Measurements from ENCODE around the gene BBS1.
"Not testable (repeated sequence)": the region's sequence is repeated elsewhere in the genome, so short reads cannot be mapped to it uniquely, and the experiment has no call there.

Gene BBS1

DNA sequence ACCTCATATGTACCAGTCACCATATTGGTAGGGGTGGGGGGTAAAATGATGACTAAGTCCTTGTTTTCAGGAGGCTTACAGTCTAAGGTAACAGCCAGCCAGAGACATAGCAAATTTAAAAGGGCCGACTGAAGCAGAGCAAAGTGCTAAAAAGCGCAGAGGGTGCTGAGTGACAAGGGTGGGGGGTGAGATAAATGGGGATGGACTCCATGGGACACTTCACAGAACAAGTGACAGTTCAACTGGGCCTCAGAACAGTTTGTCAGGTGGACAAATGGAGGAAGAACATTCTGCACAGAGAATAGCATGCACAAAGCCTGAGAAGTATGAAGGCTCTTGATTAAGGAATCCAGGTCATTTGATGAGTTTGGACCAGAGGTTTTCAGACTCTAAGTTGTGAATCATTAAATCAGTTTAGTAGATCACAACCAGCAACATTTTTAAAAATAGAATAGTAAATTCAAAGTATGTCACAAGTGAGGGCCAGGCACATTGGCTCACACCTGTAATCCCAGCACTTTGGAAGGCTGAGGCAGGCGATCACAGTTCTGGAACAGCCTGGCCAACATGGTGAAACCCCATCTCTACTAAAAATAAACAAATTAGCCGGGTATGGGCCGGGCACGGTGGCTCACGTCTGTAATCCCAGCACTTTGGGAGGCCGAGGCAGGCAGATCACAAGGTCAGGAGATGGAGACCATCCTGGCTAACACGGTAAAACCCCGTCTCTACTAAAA is 14.0 kb downstream of the BBS1 start:
- no peak for TF ChIP-seq POLR2A (IDR thresholded peaks at IDR 0.05; ENCODE audit: low read length)
- no peak for TF ChIP-seq GATA1 (IDR thresholded peaks at IDR 0.05; ENCODE audit: low read depth, low read length)
- no peak for DNase-seq

DNA sequence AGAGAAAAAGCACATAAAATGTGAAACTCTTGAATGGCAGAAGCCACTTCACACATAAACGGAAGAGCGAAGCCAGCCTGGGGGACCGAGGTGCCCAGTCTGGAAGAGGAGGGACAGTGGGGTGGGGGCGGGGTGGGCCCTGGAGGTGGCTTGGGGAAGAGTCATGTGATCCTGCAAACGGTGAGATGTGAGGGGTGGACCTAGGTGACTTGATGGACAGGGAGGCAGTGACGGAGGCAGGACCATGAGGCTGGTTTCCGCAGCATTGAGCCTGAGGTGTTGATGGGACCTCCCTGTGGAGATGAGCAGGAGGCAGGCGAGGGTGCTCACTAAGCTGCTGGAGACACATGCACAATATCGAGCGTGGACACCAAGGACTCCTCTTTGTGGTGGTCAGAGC is 18.6 kb downstream of the BBS1 start:
- TF ChIP-seq GATA1 (IDR thresholded peaks at IDR 0.05; ENCODE audit: low read depth, low read length): no peak
- TF ChIP-seq POLR2A (IDR thresholded peaks at IDR 0.05; ENCODE audit: low read length): no peak
- DNase-seq: no peak

GRCh38 chr11:66529655-66530054 is 19.2 kb downstream of the BBS1 start:
- DNase-seq: no peak
- no peak for TF ChIP-seq POLR2A (IDR thresholded peaks at IDR 0.05; ENCODE audit: low read length)
- no peak for TF ChIP-seq GATA1 (IDR thresholded peaks at IDR 0.05; ENCODE audit: low read depth, low read length)

- TF ChIP-seq POLR2A (IDR thresholded peaks at IDR 0.05; ENCODE audit: low read length) (no peak), GATA1 (IDR thresholded peaks at IDR 0.05; ENCODE audit: low read depth, low read length) (no peak)
- DNase-seq: no peak
These were observed 20.7 kb downstream of the BBS1 start for GRCh38 chr11:66530927-66531709.

GRCh38 chr11:66531841-66532240 is 21.4 kb downstream of the BBS1 start:
- DNase-seq: no peak
- TF ChIP-seq GATA1 (IDR thresholded peaks at IDR 0.05; ENCODE audit: low read depth, low read length) (no peak), POLR2A (IDR thresholded peaks at IDR 0.05; ENCODE audit: low read length) (no peak)

GRCh38 chr11:66532784-66533183 is 22.3 kb downstream of the BBS1 start:
- TF ChIP-seq GATA1 (IDR thresholded peaks at IDR 0.05; ENCODE audit: low read depth, low read length): no peak
- no peak for TF ChIP-seq POLR2A (IDR thresholded peaks at IDR 0.05; ENCODE audit: low read length)
- DNase-seq: no peak

DNA sequence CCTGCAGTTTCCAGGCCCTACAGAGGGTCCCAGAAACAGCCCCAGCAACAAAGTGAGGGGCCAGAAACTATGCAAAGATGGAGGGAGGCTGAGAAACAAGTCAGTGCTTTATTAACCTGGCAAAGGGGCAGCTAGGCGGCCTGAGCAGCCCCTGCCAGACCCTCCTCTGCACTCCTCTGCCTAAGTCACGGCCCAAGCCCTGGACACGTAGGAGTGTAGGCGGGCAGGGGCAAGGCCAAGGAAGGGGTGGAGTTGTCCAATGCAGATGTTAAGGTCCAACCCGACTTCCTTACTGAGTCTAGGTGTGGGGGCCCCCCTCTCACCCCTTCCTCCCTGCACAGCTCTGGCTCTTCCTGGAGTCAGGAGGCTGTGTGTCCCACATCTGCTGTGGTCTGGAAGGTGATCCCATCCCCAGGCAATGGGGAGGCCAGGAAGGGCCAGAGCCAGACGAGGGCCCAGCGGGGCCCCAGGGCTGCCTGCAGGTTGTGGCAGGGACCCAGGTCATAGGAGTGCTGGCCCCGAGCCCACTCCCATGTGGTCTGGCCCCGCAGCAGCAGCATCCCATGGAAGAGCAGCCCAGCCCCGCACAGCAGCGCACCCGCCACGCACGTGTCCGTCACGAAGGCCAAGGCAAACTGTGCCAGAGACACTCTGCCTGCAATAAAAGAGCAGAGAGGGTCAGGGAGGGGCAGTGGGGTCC is 28.9 kb downstream of the BBS1 start:
- DNase-seq: no peak
- no peak for TF ChIP-seq GATA1 (IDR thresholded peaks at IDR 0.05; ENCODE audit: low read depth, low read length)
- no peak for TF ChIP-seq POLR2A (IDR thresholded peaks at IDR 0.05; ENCODE audit: low read length)

DNA sequence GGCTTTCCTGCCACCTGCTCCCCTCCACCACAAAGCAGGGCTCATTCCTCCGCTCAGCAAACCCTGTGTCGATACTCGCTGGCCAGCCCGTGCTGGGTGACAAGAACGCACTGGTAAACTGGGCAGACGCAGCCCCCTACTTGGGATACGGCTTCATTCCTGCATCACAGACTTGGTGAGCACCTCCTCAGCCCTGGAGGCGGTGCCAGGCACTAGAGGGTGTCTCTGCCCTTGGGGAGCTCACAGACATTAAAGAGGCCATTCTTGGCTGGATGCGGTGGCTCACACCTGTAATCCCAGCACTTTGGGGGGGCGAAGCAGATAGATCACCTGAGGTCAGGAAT is 29.4 kb downstream of the BBS1 start:
- no peak for TF ChIP-seq GATA1 (IDR thresholded peaks at IDR 0.05; ENCODE audit: low read depth, low read length)
- TF ChIP-seq POLR2A (IDR thresholded peaks at IDR 0.05; ENCODE audit: low read length): no peak
- no peak for DNase-seq

DNA sequence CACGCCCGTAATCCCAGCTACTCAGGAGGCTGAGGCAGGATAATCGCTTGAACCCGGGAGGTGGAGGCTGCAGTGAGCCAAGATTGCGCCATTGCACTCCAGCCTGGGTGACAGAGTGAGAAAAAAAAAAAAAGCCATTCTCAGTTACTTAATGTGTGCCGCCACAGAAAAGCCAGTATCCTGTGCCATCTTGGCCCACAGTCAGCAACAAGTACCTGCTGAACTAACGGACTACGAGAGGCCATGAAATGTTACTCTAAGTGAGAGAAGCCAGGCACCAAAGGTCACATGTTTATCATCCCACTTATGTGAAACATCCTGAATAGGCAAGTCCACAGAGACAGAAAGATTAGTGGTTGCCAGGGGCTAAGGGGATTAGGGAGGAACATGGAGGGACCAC is 30.2 kb downstream of the BBS1 start:
- not testable (repeated sequence) for DNase-seq

GRCh38 chr11:66541892-66542291 is 31.5 kb downstream of the BBS1 start:
- TF ChIP-seq POLR2A (IDR thresholded peaks at IDR 0.05; ENCODE audit: low read length) (no peak), GATA1 (IDR thresholded peaks at IDR 0.05; ENCODE audit: low read depth, low read length) (no peak)
- no peak for DNase-seq

DNA sequence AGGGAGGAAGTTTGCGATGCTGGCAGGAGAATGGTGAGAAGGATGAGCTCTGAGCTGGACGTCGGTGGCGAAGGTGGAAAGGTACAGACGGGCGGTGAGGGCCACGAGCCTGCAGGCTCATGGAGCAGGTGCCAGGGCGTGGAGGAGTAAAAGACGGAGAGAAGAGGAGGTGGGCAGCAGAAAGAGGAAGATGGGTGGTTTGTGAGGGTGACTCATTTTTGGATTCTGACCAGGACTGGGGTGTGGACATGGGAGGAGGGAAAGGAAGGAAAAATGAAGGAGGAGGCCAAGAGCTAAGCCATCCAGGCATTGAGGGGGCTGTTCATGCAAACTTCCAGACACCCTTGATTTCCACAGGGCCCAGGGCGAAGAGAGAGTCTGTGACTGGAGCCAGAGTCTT is 31.9 kb downstream of the BBS1 start:
- DNase-seq: no peak
- TF ChIP-seq GATA1 (IDR thresholded peaks at IDR 0.05; ENCODE audit: low read depth, low read length) (no peak), POLR2A (IDR thresholded peaks at IDR 0.05; ENCODE audit: low read length) (no peak)

GRCh38 chr11:66543263-66544107 is 33.0 kb downstream of the BBS1 start:
- TF ChIP-seq POLR2A (IDR thresholded peaks at IDR 0.05; ENCODE audit: low read length) (no peak), GATA1 (IDR thresholded peaks at IDR 0.05; ENCODE audit: low read depth, low read length) (no peak)
- DNase-seq: peak; percentile 68 to 75

DNA sequence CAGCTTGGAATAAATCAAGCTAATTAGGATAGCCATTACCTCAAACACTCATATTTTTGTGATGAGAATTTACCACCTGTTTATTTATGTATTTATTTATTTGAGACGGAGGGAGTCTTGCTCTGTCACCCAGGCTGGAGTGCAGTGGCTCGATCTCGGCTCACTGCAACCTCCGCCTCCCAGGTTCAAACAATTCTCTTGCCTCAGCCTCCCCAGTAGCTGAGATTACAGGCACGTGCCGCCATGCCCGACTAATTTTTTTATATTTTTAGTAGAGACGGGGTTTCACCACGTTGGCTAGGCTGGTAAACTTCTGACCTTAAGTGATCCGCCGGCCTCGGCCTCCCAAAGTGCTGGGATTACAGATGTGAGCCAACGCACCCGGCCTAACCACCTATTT is 34.5 kb downstream of the BBS1 start:
- not testable (repeated sequence) for DNase-seq

Measured in erythroblast (primary cell).